GM19372 (cell line): ENCODE results near the gene FAM229B.
A peak's percentile ranks its signal among the peaks of the same experiment; 100 is the strongest.
"Not testable (repeated sequence)": the region's sequence is repeated elsewhere in the genome, so short reads cannot be mapped to it uniquely, and the experiment has no call there.

Source experiments
- ATAC-seq: cut with Tn5 transposase; IDR thresholded peaks from one replicate; pipeline ENCODE4 v1.9.1; 2021; ENCODE audit warnings: mild to moderate bottlenecking, low read depth, moderate library complexity; ENCODE audit not compliant: unreplicated experiment

The FAM229B gene

GRCh38 chr6:112087136-112087911 is at the start of gene FAM229B, which contains the start of gene TUBE1:
Gene FAM229B, plus strand, starts transcription at chr6:112087591. Its CDS starts 11,693 bp downstream, at chr6:112099284.
Gene TUBE1, minus strand, starts transcription at chr6:112087482. Its CDS starts 48 bp downstream, at chr6:112087434.
- ATAC-seq: peak; percentile 96

- no peak for ATAC-seq
Observed at GRCh38 chr6:112037783-112038216, 49.6 kb upstream of the FAM229B start.

GRCh38 chr6:112038268-112038667 is 49.1 kb upstream of the FAM229B start:
- no peak for ATAC-seq

GRCh38 chr6:112038756-112039430 is 48.5 kb upstream of the FAM229B start:
- ATAC-seq: no peak

- ATAC-seq: no peak
Observed at GRCh38 chr6:112039431-112039770, 48.0 kb upstream of the FAM229B start.

- ATAC-seq: no peak
Observed at GRCh38 chr6:112040956-112041355, 46.4 kb upstream of the FAM229B start.

DNA sequence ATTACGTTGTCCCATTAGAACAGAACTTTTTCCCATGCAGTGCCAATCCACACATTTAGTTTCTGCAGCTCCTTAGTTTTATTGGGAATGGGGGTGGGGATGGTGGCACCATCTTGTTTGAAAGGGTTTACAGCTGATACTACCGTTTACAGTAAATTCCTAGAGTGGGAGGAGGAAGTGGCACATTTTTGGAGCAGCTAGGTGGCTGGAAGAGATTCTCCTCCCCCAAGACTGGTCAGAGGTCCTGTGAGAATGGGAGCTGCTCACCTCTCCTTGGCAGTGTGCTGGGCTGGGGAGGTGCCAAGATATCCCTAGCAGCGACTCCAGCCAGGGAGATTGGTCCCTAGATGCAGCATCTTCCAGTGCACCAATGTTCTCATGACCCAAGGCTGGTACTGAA is 45.9 kb upstream of the FAM229B start:
- no peak for ATAC-seq

- peak; percentile 87 for ATAC-seq
Observed at GRCh38 chr6:112043032-112044007, 44.1 kb upstream of the FAM229B start.

DNA sequence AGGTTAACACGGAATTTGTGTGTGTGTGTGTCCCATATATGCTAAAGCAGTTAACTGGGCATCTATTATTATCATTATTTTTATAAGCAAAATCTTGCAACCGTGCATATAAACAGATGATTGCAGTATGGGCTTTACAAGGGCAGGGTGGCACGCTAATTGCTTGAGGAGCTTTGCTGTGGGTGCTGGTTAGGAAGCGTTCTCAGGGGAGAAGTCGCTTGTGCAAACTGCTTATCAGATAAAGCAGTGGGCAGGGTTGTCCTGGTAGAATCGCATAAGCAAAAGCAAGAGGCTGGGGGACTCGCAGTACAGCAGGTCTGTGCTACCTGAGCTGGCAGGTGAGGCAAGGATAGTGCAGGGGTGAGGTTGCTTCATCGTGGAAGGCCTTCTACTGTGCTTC is 43.2 kb upstream of the FAM229B start:
- no peak for ATAC-seq

GRCh38 chr6:112044856-112045255 is 42.5 kb upstream of the FAM229B start:
- no peak for ATAC-seq

GRCh38 chr6:112047523-112047922 is 39.9 kb upstream of the FAM229B start:
- not testable (repeated sequence) for ATAC-seq

- ATAC-seq: no peak
Observed at GRCh38 chr6:112049026-112049799, 38.2 kb upstream of the FAM229B start.

DNA sequence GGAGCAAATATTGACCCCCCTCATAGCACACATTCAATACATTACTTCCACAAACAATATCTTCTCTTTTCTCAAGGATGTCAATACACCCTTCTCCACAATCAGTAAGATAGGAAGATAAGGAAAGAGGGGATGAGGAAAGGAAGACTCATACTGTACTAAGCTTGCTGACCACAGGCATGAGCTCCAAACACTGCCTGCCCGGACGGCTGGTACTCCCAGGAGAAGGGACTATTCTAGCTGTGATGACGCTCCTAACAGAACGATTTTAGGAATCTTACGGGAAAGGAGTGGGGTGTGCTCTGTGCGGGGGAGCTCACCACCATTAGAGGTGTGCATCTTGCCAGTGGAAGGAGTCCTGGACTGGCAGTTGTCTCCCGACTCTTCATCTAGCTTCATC is 37.4 kb upstream of the FAM229B start:
- no peak for ATAC-seq

DNA sequence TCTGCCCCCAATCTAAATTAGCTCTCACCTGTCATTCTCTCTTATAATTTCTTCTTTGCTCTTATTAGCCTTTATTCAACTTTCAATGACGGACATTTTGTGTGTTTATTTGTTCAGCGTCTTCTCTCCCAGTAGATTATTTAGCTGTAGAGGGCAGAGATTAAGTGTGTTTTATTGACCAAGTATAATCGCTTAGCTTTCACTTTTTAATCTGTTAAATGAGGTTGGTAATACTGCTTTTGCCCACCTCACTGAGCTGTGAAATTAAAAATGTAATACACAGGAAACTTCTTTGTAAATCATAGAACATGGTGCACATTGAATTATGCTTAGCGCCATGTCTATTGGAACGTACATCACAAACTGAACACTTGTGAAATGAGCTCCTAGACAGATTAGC is 37.0 kb upstream of the FAM229B start:
- no peak for ATAC-seq

GRCh38 chr6:112051251-112051740 is 36.1 kb upstream of the FAM229B start:
- not testable (repeated sequence) for ATAC-seq

GRCh38 chr6:112054001-112054400 is 33.4 kb upstream of the FAM229B start, which contains the start of gene CCN6:
Gene CCN6, plus strand, starts transcription at chr6:112054104. Its CDS starts 254 bp downstream, at chr6:112054358.
- ATAC-seq: no peak

- no peak for ATAC-seq
Observed at GRCh38 chr6:112054555-112055190, 32.7 kb upstream of the FAM229B start.

- ATAC-seq: no peak
Observed at GRCh38 chr6:112058243-112059032, 29.0 kb upstream of the FAM229B start.
